ENCODE data around the gene S1PR4. TPM values are rescaled to one million over a fixed set of nuclear protein-coding genes. Genes with fewer than 3 reads are reported as not detected.

Gene S1PR4
- total and polyA plus RNA-seq, 2 of the 8 experiments (the other 6 are each of a cell fraction or from before 2014, with no cell fraction given): not detected

DNA sequence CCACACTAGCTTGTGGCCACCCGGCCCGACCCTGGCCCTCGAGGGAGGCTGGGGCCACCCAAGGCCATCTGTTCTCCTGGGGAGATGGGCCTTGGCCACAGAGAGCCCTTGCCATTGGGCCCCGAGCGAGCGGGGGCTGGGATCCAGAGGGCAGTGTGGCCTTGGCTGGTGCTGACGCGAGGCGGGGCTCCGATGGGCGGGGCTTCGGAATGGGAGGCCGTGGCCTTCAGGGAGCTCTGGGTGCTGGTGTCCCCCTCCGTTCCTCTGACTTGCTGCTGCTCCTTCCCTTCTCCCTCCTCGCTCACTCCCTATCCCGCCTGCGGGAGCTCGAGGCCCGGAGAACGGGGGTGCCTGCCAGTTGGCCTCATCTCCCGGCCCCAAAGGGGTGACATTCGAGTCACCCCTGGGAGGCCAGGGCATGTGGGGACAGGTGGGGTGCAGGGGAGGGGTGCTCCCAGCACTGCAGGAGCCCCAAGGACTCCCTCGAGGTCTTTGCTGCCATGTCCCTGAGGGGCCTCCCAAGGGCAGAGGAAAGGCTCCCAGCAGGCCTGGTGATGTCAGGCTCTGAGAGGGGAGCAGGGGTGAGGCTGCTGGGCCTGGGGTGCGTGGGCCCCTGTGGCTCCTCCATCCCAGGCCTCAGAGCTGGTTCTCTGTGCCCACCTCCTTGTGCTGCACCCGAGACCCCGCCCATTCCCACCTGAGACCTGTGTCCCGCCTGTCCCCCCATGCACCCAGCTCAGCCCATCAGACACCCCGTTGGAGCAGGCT lies 11.3 kb downstream of the S1PR4 start:
- H2BK120ac ChIP-seq (replicated peaks; ENCODE audit: low read depth, low read length): no peak overlapping the region
- H3K36me3 ChIP-seq (ENCODE audit: control insufficient read depth in 2 of 4, insufficient read depth in 4 of 4, low read length in 3 of 4): peaks cover 0 to 8% (median 3%) of the 10 kb centered on the region in 4 experiments; a peak in 3 of 8 replicates
- H3K27me3 ChIP-seq (replicated peaks in 1 of 4; ENCODE audit: control insufficient read depth in 3 of 4, extremely low read depth in 1 of 4, insufficient read depth in 3 of 4, low read length in 3 of 4): no peaks in the 10 kb centered on the region
- no peak overlapping the region for H3K18ac ChIP-seq (ENCODE audit: extremely low read depth, low read length)
- H3K27ac ChIP-seq (ENCODE audit: low read depth, low read length): no peak overlapping the region
- H2BK15ac ChIP-seq (ENCODE audit: low read length): no peak overlapping the region
- no peak for TF ChIP-seq CTBP2 (IDR thresholded peaks at IDR 0.05; ENCODE audit: borderline replicate concordance, insufficient read depth, insufficient read length, low read length)
- TF ChIP-seq RAD21 (IDR thresholded peaks at IDR 0.05 in 1 of 2, conservative IDR thresholded peaks at IDR 0.05 in 1 of 2; ENCODE audit: low read depth in 2 of 2, low read length in 2 of 2): no peak
- no peak for TF ChIP-seq POLR2A (IDR thresholded peaks at IDR 0.05; ENCODE audit: control extremely low read depth in 1 of 2, low read depth in 2 of 2, low read length in 2 of 2)
- no peak for TF ChIP-seq RFX5 (IDR thresholded peaks at IDR 0.05; ENCODE audit: borderline replicate concordance, low read depth, low read length)
- TF ChIP-seq SUZ12 (IDR thresholded peaks at IDR 0.05; ENCODE audit: low read length): no peak
- no peak for TF ChIP-seq KDM1A (IDR thresholded peaks at IDR 0.05; ENCODE audit: borderline replicate concordance, low read length)
- TF ChIP-seq SAP30 (IDR thresholded peaks at IDR 0.05; ENCODE audit: insufficient read depth, insufficient replicate concordance, low read length): no peak
- no peak for TF ChIP-seq CHD2 (IDR thresholded peaks at IDR 0.05; ENCODE audit: low read length)
- TF ChIP-seq POU5F1 (IDR thresholded peaks at IDR 0.05; ENCODE audit: low read depth, low read length): no peak
- no peak for TF ChIP-seq BACH1 (IDR thresholded peaks at IDR 0.05; ENCODE audit: low read length)
- no peak overlapping the region for H3K4me3 ChIP-seq (ENCODE audit: extremely low read depth in 1 of 4, insufficient read depth in 2 of 4, low read depth in 3 of 4, low read length in 4 of 4)
- no peaks in the 10 kb centered on the region for H3K9me3 ChIP-seq (ENCODE audit: insufficient read depth in 2 of 2, low read depth in 1 of 2, low read length in 1 of 2)
- no peak overlapping the region for H2BK12ac ChIP-seq (ENCODE audit: low read depth, low read length)
- peaks cover 34 to 43% of the 10 kb centered on the region in 2 experiments for H4K20me1 ChIP-seq (replicated peaks in 1 of 2; ENCODE audit: control insufficient read depth in 1 of 2, insufficient read depth in 2 of 2, low read length in 2 of 2)
- H3K23ac ChIP-seq (ENCODE audit: insufficient read length): no peak overlapping the region
- H2AK5ac ChIP-seq (ENCODE audit: low read depth, low read length): no peak overlapping the region
- no peak overlapping the region for H4K8ac ChIP-seq (ENCODE audit: extremely low read depth, insufficient read depth, low read length)
- no peak overlapping the region for H3K4ac ChIP-seq (replicated peaks; ENCODE audit: insufficient read length, low read depth, low read length)
- no peak overlapping the region for H4K91ac ChIP-seq (replicated peaks; ENCODE audit: insufficient read length, low read length)
- CTCF ChIA-PET (ENCODE audit: partially characterized antibody): interaction anchor here (0.6 to 2.6 kb wide), 7 partner anchors 17 to 239 kb away, joined by 3 to 14 read pairs (median 3); no protein-coding TSS in a partner anchor
- H3K4me2 ChIP-seq (ENCODE audit: insufficient read depth in 1 of 2, low read depth in 2 of 2, low read length in 2 of 2): no peak overlapping the region
- H3K9ac ChIP-seq (replicated peaks in 1 of 4; ENCODE audit: extremely low read depth in 1 of 4, low read depth in 3 of 4, low read length in 3 of 4): no peak overlapping the region; a peak in 1 of 7 replicates
- no peak overlapping the region for H2BK5ac ChIP-seq (ENCODE audit: low read depth, low read length)
- no peak overlapping the region for H2BK20ac ChIP-seq (ENCODE audit: low read length)
- H3K23me2 ChIP-seq (ENCODE audit: low read depth, low read length): peaks cover 8% of the 10 kb centered on the region; the same call in 1 of the 2 replicates
- H3K56ac ChIP-seq (replicated peaks; ENCODE audit: insufficient read length, low read depth, low read length): no peak overlapping the region
- 91% methylated on average over 20 of the region's 28 CpGs; no CpG with 5 or more reads in 1 of the 2 experiments for WGBS, 2 experiments (ENCODE audit: extremely low coverage in 1 of 2, insufficient coverage in 1 of 2, insufficient read length in 1 of 2, insufficient replicate concordance in 2 of 2, low coverage in 1 of 2, low lambda C conversion rate in 2 of 2, missing lambda C conversion rate in 1 of 2)
- FAIRE-seq (no peak), DNase-seq (ENCODE audit: low read depth in 1 of 2, low spot score in 2 of 2) (no peak)
- no peak overlapping the region for H3K14ac ChIP-seq (ENCODE audit: insufficient read length)
- H2AFZ ChIP-seq (ENCODE audit: low read length): no peak overlapping the region
- H3K79me2 ChIP-seq (ENCODE audit: control insufficient read depth in 1 of 2, insufficient read depth in 2 of 2, low read length in 2 of 2): peaks cover 13 to 67% of the 10 kb centered on the region in 2 experiments
- no peak overlapping the region for H4K5ac ChIP-seq (ENCODE audit: insufficient read length, low read depth, low read length)
- POLR2A ChIA-PET (ENCODE audit: partially characterized antibody): interaction anchor here (0.7 to 1.3 kb wide), 4 partner anchors 10 to 933 kb away, joined by 3 to 6 read pairs (median 4); no protein-coding TSS in a partner anchor
- peaks cover 0 to 16% (median 10%) of the 10 kb centered on the region in 4 experiments; a peak in 6 of 7 replicates for H3K4me1 ChIP-seq (replicated peaks in 1 of 4; ENCODE audit: control insufficient read depth in 3 of 4, insufficient read depth in 4 of 4, low read length in 3 of 4)
- peaks cover 42% of the 10 kb centered on the region for H3K79me1 ChIP-seq (ENCODE audit: low read depth, low read length)
